Activated CD8-positive, alpha-beta T cell treated with anti-CD3 and anti-CD28 coated beads, Interleukin-2, amount 10 ng/mL, durations not matched to agents 7 days and 5 days (primary cell): ENCODE data around the gene RRAGC. TPM values are rescaled to one million over a fixed set of nuclear protein-coding genes. Genes with fewer than 3 reads are reported as not detected.
A peak's percentile ranks its signal among the peaks of the same experiment; 100 is the strongest.
"Not testable (repeated sequence)": the region's sequence is repeated elsewhere in the genome, so short reads cannot be mapped to it uniquely, and the experiment has no call there.

Experiments used
- ATAC-seq: fragments of 150-1000 bp; cut with Tn5 transposase; one replicate; pipeline ENCODE4 v1.10.0; 2021; ENCODE audit warnings: moderate library complexity
- CTCF ChIA-PET: fragments of 350-600 bp; sonication (Branson Sonifier 250); formaldehyde crosslinking; loops from one replicate; lab custom pipeline; 2021; ENCODE audit warnings: antibody characterized with exemption; lab: Charles Lee
- POLR2A ChIA-PET: fragments of 350-600 bp; sonication (Branson Sonifier 250); formaldehyde crosslinking; loops from one replicate; lab custom pipeline; 2021; ENCODE audit warnings: antibody characterized with exemption; lab: Charles Lee
- DNase-seq: peaks from one replicate; pipeline ENCODE4 v3.0.0-alpha.2; 2020
- H3K27ac Mint-ChIP-seq: one replicate; pipeline ENCODE4 v1.8.0; 2021; ENCODE audit warnings: mild to moderate bottlenecking, mixed read lengths
- H3K27me3 Mint-ChIP-seq: one replicate; pipeline ENCODE4 v1.8.0; 2021; ENCODE audit warnings: low read depth, mixed read lengths
- H3K36me3 Mint-ChIP-seq: one replicate; pipeline ENCODE4 v1.8.0; 2021; ENCODE audit warnings: low read depth, mixed read lengths
- H3K4me1 Mint-ChIP-seq: one replicate; pipeline ENCODE4 v1.8.0; 2021; ENCODE audit warnings: low read depth, mixed read lengths
- H3K4me3 Mint-ChIP-seq: one replicate; pipeline ENCODE4 v1.8.0; 2021; ENCODE audit warnings: mild to moderate bottlenecking, mixed read lengths
- H3K9me3 Mint-ChIP-seq: one replicate; pipeline ENCODE4 v1.8.0; 2022; ENCODE audit warnings: mixed read lengths; ENCODE audit not compliant: insufficient read depth
- total RNA-seq, 2 experiments: library from RNA; stranded (reverse); gene quantifications; one replicate each; pipeline ENCODE4 v1.2.3, GENCODE V29; 2021

The RRAGC gene
- total RNA-seq, 2 experiments from 2014 or later, result 14.3 to 14.9 TPM

DNA sequence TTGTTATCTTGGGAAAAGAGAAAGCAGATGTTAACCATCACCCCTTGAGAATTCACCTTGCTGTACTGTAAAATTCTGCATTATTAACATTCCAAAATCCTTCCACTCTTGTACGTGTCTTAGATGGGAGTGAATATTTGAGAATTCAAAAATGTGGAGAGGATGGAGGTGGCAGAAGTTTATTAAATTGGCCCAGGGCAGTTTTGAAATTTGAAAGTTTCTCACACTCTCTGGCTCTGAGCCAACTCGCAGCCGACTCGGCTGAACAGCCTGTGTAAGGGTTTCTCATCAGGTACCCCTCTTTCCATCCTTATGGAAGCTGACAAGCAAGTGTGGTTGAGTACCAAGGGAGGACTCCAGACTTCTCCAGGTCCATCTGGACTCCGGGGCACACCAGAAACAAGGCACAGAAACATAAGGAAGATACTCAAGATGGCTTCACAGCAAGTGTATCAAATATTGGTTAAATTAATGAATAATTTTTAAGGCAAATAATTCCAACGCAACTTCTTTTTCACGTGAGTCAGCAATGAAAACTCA lies 45.1 kb downstream of the RRAGC start:
- no peaks in the 10 kb centered on the region for H3K9me3 Mint-ChIP-seq

DNA sequence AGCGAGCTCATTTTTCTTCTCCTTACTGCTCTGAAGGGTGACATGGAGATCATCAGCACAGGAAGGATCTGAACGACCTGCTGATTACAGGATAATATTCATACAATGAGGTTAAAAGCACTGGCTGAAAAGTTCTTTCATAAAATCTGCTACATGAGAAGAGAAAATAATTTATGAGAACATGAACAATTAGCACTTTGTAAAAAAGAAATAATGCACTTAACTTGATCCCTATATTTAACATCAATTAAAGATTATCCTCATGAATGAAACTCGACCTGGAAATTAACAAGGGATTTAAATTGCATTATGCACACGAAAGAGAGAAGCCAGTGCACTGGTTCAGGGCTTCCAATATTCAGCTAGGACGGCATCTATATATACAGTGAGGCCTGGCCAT lies 46.6 kb downstream of the RRAGC start:
- ATAC-seq, result no peak
- H3K27me3 Mint-ChIP-seq, result peaks cover 50% of the 10 kb centered on the region
- no peak overlapping the region for H3K4me3 Mint-ChIP-seq
- H3K9me3 Mint-ChIP-seq, result no peaks in the 10 kb centered on the region
- POLR2A ChIA-PET, result no interaction called here
- H3K27ac Mint-ChIP-seq, result no peak overlapping the region
- H3K4me1 Mint-ChIP-seq, result peaks cover 5% of the 10 kb centered on the region
- DNase-seq, result no peak
- no peaks in the 10 kb centered on the region for H3K36me3 Mint-ChIP-seq
- CTCF ChIA-PET, result no interaction called here

More for the DNA sequence above, 45.1 kb downstream of the RRAGC start:
- DNase-seq (no peak), ATAC-seq (no peak)
- Mint-ChIP-seq H3K27ac (no peak overlapping the region), H3K4me3 (no peak overlapping the region), H3K4me1 (peaks cover 5% of the 10 kb centered on the region), H3K36me3 (no peaks in the 10 kb centered on the region), H3K27me3 (peaks cover 52% of the 10 kb centered on the region)
- ChIA-PET POLR2A (no interaction called here), CTCF (no interaction called here)

DNA sequence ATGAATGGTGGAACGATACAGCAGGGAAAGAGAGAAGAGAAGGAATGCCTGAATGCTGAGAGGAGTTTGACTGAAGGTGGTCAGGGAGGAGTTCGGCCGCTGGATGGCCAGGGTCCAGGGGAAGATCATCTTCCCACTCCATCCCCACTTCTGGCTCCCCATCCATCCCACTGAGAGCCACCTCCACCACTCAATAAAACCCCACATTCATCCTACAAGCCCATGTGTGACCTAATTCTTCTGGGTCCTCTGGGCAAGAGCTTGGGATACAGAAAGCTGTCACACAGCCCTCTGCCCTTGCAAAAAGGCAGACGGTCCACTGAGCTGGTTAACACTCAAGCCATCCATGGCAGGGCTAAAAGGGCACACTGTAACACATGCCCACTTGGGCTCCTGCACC lies 48.1 kb downstream of the RRAGC start:
- H3K27me3 Mint-ChIP-seq, result peaks cover 46% of the 10 kb centered on the region
- ATAC-seq, DNase-seq: not testable (repeated sequence)

DNA sequence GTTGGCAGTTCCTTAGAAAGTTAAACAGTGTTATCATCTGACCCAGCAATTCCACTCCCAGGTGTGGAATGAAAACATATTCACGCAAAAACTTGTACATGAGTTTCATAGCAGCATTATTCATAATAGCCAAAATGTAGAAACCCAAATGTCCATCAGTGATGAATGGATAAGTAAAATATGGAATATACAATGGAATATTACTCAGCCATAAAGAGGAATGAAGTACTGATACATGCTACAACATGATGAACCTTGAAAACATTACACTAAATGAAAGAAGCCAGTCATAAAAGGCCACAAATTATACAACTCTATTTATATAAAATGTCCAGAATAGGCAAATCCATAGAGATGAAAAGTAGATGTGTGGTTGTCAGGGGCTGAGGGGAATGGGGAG lies 53.5 kb downstream of the RRAGC start:
- ATAC-seq (no peak), DNase-seq (no peak)
- Mint-ChIP-seq H3K27me3 (peaks cover 63% of the 10 kb centered on the region), H3K36me3 (no peaks in the 10 kb centered on the region), H3K4me3 (no peak overlapping the region), H3K4me1 (peaks cover 5% of the 10 kb centered on the region), H3K9me3 (no peaks in the 10 kb centered on the region), H3K27ac (no peak overlapping the region)
- CTCF ChIA-PET, result no interaction called here
- POLR2A ChIA-PET, result no interaction called here

More for the DNA sequence above, 48.1 kb downstream of the RRAGC start:
- H3K4me1 Mint-ChIP-seq, H3K4me3 Mint-ChIP-seq, H3K27ac Mint-ChIP-seq, H3K9me3 Mint-ChIP-seq, H3K36me3 Mint-ChIP-seq, CTCF ChIA-PET: not testable (repeated sequence)
- POLR2A ChIA-PET, result interaction anchor here (0.6 kb wide), 1 partner anchor 373 kb away, joined by 4 read pairs; no protein-coding TSS in a partner anchor

DNA sequence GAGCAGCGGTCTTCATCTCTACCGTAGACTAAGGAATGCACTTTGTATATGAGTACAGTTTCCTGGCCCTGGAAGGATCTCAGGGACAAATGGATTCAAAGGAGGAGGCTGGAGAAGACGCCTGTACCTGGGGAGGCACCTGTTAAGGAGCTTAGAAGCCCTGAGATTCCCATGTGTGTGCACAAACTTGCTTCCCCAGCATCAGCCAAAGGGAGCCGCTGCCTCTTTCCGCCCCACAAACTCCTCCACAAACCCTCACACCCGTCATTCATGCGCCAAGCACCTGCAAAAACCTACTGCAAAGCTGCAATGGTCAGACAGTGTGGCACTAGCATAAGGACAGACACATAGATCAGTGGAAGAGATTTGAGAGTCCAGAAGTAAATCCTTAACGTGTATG lies 54.5 kb downstream of the RRAGC start:
- ATAC-seq (no peak), DNase-seq (no peak)
- Mint-ChIP-seq H3K27me3 (peaks cover 57% of the 10 kb centered on the region), H3K4me1 (peaks cover 5% of the 10 kb centered on the region), H3K36me3 (no peaks in the 10 kb centered on the region), H3K4me3 (no peak overlapping the region), H3K27ac (no peak overlapping the region), H3K9me3 (no peaks in the 10 kb centered on the region)
- ChIA-PET CTCF (no interaction called here), POLR2A (no interaction called here)

DNA sequence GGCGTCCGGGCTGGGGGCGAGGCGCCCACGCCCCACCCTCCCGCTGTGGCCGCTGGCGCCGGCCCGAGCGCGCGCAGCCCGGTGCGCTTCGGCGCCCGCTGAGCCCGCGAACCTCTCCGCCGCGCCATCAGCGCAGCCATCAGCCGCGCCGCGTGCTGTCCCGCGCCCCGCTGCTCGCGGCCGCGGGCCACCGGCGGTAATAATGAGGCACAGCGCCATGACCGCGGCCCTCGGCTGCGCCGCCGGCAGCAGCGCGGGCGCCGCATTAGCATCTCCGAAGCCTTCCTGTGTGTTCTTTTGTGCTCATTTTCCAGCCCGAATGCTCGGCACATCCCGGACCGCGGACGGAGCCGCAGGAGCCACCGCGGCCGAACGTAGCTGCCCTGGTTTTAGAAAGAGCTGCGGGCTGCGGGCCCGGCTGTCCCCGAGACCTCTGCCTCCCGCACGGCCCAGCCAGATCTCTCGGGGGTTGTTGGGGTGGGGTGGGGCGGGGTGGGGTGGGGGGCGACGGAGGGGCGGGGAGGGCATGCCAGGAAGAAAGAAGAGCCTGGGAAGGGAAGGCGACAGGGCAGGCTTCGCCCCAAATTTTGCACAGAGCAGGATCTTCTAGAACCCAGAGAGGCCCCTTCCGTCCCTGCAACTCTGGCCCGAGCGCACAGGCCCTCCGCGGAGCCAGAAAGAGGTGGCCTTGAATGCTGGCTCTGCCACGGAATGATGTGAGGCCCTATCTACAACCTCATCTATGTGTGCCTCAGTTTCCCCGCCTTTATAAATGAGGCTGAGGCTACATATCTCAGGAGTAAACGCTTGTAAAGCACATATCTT lies 55.3 kb downstream of the RRAGC start:
- Mint-ChIP-seq H3K4me1 (peaks cover 5% of the 10 kb centered on the region), H3K36me3 (no peaks in the 10 kb centered on the region), H3K27me3 (peaks cover 59% of the 10 kb centered on the region), H3K4me3 (peak overlapping the region; percentile 34), H3K27ac (no peak overlapping the region), H3K9me3 (no peaks in the 10 kb centered on the region)
- CTCF ChIA-PET, result interaction anchor here (0.8 kb wide), 1 partner anchor 125 kb away, joined by 3 read pairs; no protein-coding TSS in a partner anchor
- ATAC-seq (peak; percentile 53), DNase-seq (no peak)
- POLR2A ChIA-PET, result no interaction called here

DNA sequence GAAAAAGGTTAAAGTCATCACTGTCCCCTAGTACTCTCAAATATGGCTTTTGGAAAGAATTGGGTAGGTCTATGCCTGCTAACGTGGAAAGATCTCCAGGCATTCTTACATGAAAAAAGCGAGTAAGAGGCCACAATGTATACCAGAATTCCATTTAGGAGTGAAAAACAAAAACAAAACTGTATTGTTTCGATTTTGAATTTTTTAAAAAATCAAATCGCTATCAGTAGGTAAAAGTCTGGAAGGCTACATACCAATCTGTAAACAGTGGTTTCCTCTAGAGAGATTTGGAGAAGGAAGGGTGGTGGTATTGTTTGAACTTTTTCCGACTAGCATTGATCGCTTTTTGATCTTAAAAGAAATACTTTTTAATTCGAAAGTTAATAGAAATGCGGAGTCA lies 55.9 kb downstream of the RRAGC start:
- ChIA-PET CTCF (no interaction called here), POLR2A (no interaction called here)
- H3K27me3 Mint-ChIP-seq, result peaks cover 63% of the 10 kb centered on the region
- DNase-seq, result no peak
- peaks cover 5% of the 10 kb centered on the region for H3K4me1 Mint-ChIP-seq
- no peak overlapping the region for H3K4me3 Mint-ChIP-seq
- no peak overlapping the region for H3K27ac Mint-ChIP-seq
- ATAC-seq, result no peak
- H3K36me3 Mint-ChIP-seq, result no peaks in the 10 kb centered on the region
- H3K9me3 Mint-ChIP-seq, result no peaks in the 10 kb centered on the region

DNA sequence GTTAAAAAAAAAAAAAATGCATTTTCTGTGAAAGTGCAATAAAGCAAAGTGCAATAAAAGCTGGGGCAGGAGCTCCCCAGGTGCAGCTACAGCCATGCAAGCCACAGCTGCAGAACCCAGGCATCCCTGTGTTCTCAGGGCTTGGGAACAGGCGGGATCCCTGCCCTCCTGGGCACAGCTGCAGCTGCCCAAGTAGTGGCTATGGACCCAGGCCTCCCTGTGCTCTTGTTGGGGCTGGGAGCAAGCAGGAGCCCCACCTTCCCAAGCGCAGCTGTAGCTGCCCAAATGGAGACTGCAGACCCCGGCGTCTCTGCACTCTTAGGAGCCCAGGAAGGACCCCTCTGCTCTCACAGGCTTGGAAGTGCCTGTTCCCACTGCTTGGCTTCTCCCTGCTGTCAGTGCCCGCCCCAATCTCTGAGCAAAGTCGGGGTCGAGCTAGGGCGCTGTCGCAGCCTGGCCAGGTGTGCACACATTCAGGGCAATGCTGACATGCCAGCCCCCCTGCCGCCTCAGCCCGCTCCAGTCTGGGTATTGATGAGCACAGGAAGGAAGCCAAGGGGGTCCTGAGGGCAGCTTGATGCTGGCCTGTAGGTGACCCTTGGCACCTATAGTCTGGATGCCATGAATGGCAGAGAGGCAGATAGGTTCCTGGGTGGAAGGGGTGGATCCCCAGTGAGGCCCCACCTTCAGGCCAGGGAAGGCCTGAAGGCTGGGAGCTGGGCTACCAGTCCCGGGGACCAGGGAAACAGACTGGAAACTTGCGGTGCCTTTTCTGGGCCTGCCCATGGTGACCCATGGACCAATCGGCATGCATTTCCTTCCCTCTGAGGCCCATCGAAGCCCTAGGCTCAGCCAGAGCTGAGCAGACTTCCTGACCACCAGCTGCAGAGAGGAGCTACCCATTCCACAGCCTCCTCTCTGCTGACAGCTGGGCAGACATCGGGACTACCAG lies 58.6 kb downstream of the RRAGC start:
- Mint-ChIP-seq H3K9me3 (no peaks in the 10 kb centered on the region), H3K27me3 (peaks cover 58% of the 10 kb centered on the region), H3K27ac (no peak overlapping the region), H3K36me3 (no peaks in the 10 kb centered on the region), H3K4me3 (no peak overlapping the region), H3K4me1 (peaks cover 5% of the 10 kb centered on the region)
- ChIA-PET POLR2A (no interaction called here), CTCF (no interaction called here)
- no peak for DNase-seq
- ATAC-seq, result no peak

DNA sequence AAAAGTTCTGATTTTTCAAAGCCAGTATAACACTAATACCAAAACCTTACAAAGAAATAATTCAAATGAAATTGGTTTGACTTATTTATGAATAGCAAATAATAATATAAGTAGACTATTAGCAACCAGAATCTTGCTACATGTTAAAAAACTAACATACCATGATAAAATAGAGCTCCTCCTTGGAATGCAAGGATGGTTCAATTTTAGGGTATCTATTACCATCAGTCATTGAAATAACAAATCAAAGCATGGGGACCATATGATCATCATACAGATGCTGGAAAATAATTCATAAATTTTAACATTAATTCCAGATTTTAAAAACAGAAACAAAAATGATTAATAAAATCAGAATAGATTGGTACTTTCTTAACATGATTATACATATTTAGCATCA lies 66.3 kb downstream of the RRAGC start:
- DNase-seq, result no peak
- CTCF ChIA-PET, result no interaction called here
- Mint-ChIP-seq H3K4me1 (no peaks in the 10 kb centered on the region), H3K36me3 (no peaks in the 10 kb centered on the region), H3K4me3 (no peak overlapping the region), H3K9me3 (peaks cover 19% of the 10 kb centered on the region), H3K27me3 (peaks cover 37% of the 10 kb centered on the region), H3K27ac (no peak overlapping the region)
- POLR2A ChIA-PET, result no interaction called here
- ATAC-seq, result no peak

DNA sequence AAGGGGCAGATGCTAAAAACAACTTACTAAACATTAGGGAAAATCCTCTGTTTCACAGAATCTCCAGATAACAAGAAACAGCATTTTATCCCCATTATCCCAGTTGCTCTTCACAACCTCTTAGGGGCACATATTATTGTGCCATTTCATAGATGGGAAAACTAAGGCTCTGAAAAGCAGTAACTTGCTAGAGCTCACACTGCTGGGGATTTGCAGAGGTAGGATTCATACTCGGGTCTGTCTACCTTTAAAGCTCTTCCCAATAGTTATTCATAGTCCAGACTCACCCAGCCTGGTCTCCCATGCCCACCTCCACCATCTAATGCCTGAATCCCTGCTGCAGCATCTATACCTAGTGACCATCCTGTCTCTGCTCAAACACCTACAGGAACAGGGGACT lies 67.7 kb downstream of the RRAGC start:
- ATAC-seq (no peak), DNase-seq (no peak)
- Mint-ChIP-seq H3K4me3 (no peak overlapping the region), H3K27me3 (peaks cover 41% of the 10 kb centered on the region), H3K27ac (no peak overlapping the region), H3K36me3 (no peaks in the 10 kb centered on the region), H3K9me3 (peaks cover 19% of the 10 kb centered on the region), H3K4me1 (no peaks in the 10 kb centered on the region)
- CTCF ChIA-PET, result no interaction called here
- POLR2A ChIA-PET, result no interaction called here

DNA sequence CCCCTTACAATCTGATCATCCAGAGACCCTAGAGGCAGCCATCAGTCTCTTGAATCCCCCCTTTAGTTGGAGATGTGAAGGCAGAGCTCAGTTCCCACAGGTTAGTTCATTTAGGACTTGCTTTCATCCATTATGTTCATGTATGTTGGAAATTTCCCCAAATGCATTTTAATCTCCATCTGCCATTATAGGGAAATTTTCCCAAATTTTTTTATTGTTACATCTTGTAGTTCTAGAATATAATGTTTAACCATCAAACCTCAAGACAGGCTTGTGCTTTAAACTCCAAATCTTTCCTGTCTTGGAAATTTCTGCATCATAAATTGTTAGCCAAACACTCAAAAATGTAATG lies 68.4 kb downstream of the RRAGC start:
- Mint-ChIP-seq H3K4me1 (no peaks in the 10 kb centered on the region), H3K4me3 (no peak overlapping the region), H3K9me3 (peaks cover 19% of the 10 kb centered on the region), H3K36me3 (no peaks in the 10 kb centered on the region), H3K27me3 (peaks cover 38% of the 10 kb centered on the region), H3K27ac (no peak overlapping the region)
- CTCF ChIA-PET, result no interaction called here
- POLR2A ChIA-PET, result no interaction called here
- no peak for ATAC-seq
- no peak for DNase-seq
